22Rv1 (cell line): ENCODE data around the gene SNORC.

Experiments
- ZFX ChIP-seq: fragments of 450-650 bp; IDR thresholded peaks from 2 replicates; pipeline ENCODE4 v1.6.1; 2017; ENCODE audit warnings: antibody characterized with exemption, borderline replicate concordance
- TF ChIP-seq, protein P1 (sequence below): fragments of 450-650 bp; IDR thresholded peaks from 2 replicates; pipeline ENCODE4 v1.5.1; 2017; ENCODE audit warnings: mild to moderate bottlenecking

- TF ChIP-seq, protein P1, sequence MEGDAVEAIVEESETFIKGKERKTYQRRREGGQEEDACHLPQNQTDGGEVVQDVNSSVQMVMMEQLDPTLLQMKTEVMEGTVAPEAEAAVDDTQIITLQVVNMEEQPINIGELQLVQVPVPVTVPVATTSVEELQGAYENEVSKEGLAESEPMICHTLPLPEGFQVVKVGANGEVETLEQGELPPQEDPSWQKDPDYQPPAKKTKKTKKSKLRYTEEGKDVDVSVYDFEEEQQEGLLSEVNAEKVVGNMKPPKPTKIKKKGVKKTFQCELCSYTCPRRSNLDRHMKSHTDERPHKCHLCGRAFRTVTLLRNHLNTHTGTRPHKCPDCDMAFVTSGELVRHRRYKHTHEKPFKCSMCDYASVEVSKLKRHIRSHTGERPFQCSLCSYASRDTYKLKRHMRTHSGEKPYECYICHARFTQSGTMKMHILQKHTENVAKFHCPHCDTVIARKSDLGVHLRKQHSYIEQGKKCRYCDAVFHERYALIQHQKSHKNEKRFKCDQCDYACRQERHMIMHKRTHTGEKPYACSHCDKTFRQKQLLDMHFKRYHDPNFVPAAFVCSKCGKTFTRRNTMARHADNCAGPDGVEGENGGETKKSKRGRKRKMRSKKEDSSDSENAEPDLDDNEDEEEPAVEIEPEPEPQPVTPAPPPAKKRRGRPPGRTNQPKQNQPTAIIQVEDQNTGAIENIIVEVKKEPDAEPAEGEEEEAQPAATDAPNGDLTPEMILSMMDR, result no peak
- TF ChIP-seq ZFX, result no peak
These were observed 31.0 kb downstream of the SNORC start for GRCh38 chr2:232900811-232901735.
